Activated CD4-positive, alpha-beta T cell treated with anti-CD3 and anti-CD28 coated beads, Interleukin-2, amount 10 ng/mL, durations not matched to agents 7 days and 5 days (primary cell): ENCODE data around the gene LEP. TPM values are rescaled to one million over a fixed set of nuclear protein-coding genes. Genes with fewer than 3 reads are reported as not detected.

Experiments used
- CTCF ChIA-PET: fragments of 350-600 bp; sonication (Branson Sonifier 250); formaldehyde crosslinking; loops from one replicate; lab custom pipeline; 2021; ENCODE audit warnings: antibody characterized with exemption; lab: Charles Lee
- POLR2A ChIA-PET: fragments of 350-600 bp; sonication (Branson Sonifier 250); formaldehyde crosslinking; loops from one replicate; lab custom pipeline; 2021; ENCODE audit warnings: antibody characterized with exemption; lab: Charles Lee
- DNase-seq: peaks from one replicate; pipeline ENCODE4 v3.0.0-alpha.2; 2020
- H3K27ac Mint-ChIP-seq: one replicate; pipeline ENCODE4 v1.8.0; 2021; ENCODE audit warnings: mild to moderate bottlenecking, moderate library complexity, mixed read lengths
- H3K27me3 Mint-ChIP-seq: one replicate; pipeline ENCODE4 v1.8.0; 2021; ENCODE audit warnings: mixed read lengths
- H3K36me3 Mint-ChIP-seq: one replicate; pipeline ENCODE4 v1.8.0; 2021; ENCODE audit warnings: low read depth, mixed read lengths
- H3K4me1 Mint-ChIP-seq: one replicate; pipeline ENCODE4 v1.8.0; 2021; ENCODE audit warnings: mixed read lengths
- H3K4me3 Mint-ChIP-seq: one replicate; pipeline ENCODE4 v1.8.0; 2021; ENCODE audit warnings: mild to moderate bottlenecking, moderate library complexity, mixed read lengths
- H3K9me3 Mint-ChIP-seq: one replicate; pipeline ENCODE4 v1.8.0; 2021; ENCODE audit warnings: mixed read lengths
- microRNA-seq: library from miRNA; unstranded; fragments of <30 nt; microRNA quantifications from one replicate; pipeline ENCODE4 v1.2.0, GENCODE V29; 2021; ENCODE audit warnings: borderline microRNAs expressed, borderline replicate concordance
- total RNA-seq, 2 experiments: library from RNA; stranded (reverse); gene quantifications; one replicate each; pipeline ENCODE4 v1.2.3, GENCODE V29; 2021

Gene LEP
- total RNA-seq, 2 experiments from 2014 or later, result not detected

- ChIA-PET POLR2A (interaction anchor here (0.6 kb wide), 1 partner anchor 18 kb away, joined by 3 read pairs; no protein-coding TSS in a partner anchor), CTCF (interaction anchor here (1.5 kb wide), 1 partner anchor 18 kb away, joined by 3 read pairs; no protein-coding TSS in a partner anchor)
- no peaks in the 10 kb centered on the region for H3K4me1 Mint-ChIP-seq
- DNase-seq, result no peak
- no peak overlapping the region for H3K27ac Mint-ChIP-seq
- no peak overlapping the region for H3K4me3 Mint-ChIP-seq
- H3K9me3 Mint-ChIP-seq, result no peaks in the 10 kb centered on the region
- no peaks in the 10 kb centered on the region for H3K27me3 Mint-ChIP-seq
- peaks cover 19% of the 10 kb centered on the region for H3K36me3 Mint-ChIP-seq
These were observed 61.1 kb downstream of the LEP start for GRCh38 chr7:128302139-128302538.

GRCh38 chr7:128303133-128303532, 62.1 kb downstream of the LEP start:
- H3K4me3 Mint-ChIP-seq, result no peak overlapping the region
- H3K27ac Mint-ChIP-seq, result no peak overlapping the region
- no peaks in the 10 kb centered on the region for H3K4me1 Mint-ChIP-seq
- DNase-seq, result no peak
- peaks cover 20% of the 10 kb centered on the region for H3K36me3 Mint-ChIP-seq
- H3K27me3 Mint-ChIP-seq, result no peaks in the 10 kb centered on the region
- ChIA-PET POLR2A (no interaction called here), CTCF (no interaction called here)
- H3K9me3 Mint-ChIP-seq, result no peaks in the 10 kb centered on the region

GRCh38 chr7:128303643-128304042, 62.6 kb downstream of the LEP start:
- POLR2A ChIA-PET, result no interaction called here

GRCh38 chr7:128304212-128304611, 63.1 kb downstream of the LEP start:
- peaks cover 28% of the 10 kb centered on the region for H3K36me3 Mint-ChIP-seq
- no peaks in the 10 kb centered on the region for H3K27me3 Mint-ChIP-seq
- ChIA-PET POLR2A (no interaction called here), CTCF (no interaction called here)
- no peak for DNase-seq
- H3K4me1 Mint-ChIP-seq, result no peaks in the 10 kb centered on the region
- H3K4me3 Mint-ChIP-seq, result no peak overlapping the region
- H3K9me3 Mint-ChIP-seq, result no peaks in the 10 kb centered on the region
- H3K27ac Mint-ChIP-seq, result no peak overlapping the region

More at GRCh38 chr7:128303643-128304042, 62.6 kb downstream of the LEP start:
- Mint-ChIP-seq H3K9me3 (no peaks in the 10 kb centered on the region), H3K4me3 (no peak overlapping the region), H3K27me3 (no peaks in the 10 kb centered on the region), H3K27ac (no peak overlapping the region), H3K4me1 (no peaks in the 10 kb centered on the region), H3K36me3 (peaks cover 24% of the 10 kb centered on the region)
- CTCF ChIA-PET, result no interaction called here
- no peak for DNase-seq

GRCh38 chr7:128307061-128307460, 66.0 kb downstream of the LEP start:
- ChIA-PET POLR2A (no interaction called here), CTCF (interaction anchor here (1.5 to 2.3 kb wide), 2 partner anchors 14 to 15 kb away, joined by 4 to 7 read pairs; no protein-coding TSS in a partner anchor)
- Mint-ChIP-seq H3K9me3 (no peaks in the 10 kb centered on the region), H3K36me3 (peaks cover 39% of the 10 kb centered on the region), H3K27ac (no peak overlapping the region), H3K27me3 (no peaks in the 10 kb centered on the region), H3K4me3 (no peak overlapping the region), H3K4me1 (no peaks in the 10 kb centered on the region)
- no peak for DNase-seq

Small RNA genes lying within 50 kb of the gene (microRNA-seq; reads per million reads assigned to microRNA genes)
- gene MIR129-1, result not detected

Other genes starting within 250 kb of the LEP start
- gene LRRC4, start 209.8 kb upstream of the LEP start, total RNA-seq, result not detected
- gene RBM28, start 102.6 kb downstream of the LEP start, total RNA-seq, result 10 to 100 TPM; 35.1 to 37.3 TPM
- gene PRRT4, start 120.4 kb downstream of the LEP start, total RNA-seq, result under 1 TPM; 0.21 to 0.25 TPM
- 10 to 100 TPM; 70.4 to 72.3 TPM for gene IMPDH1, start 168.7 kb downstream of the LEP start, total RNA-seq
- gene HILPDA, start 214.6 kb downstream of the LEP start, total RNA-seq, result 10 to 100 TPM; 10.8 to 11.9 TPM
- 10 to 100 TPM; 24.7 to 27.3 TPM for gene METTL2B, start 235.5 kb downstream of the LEP start, total RNA-seq